SK-N-SH (cell line): Measurements from ENCODE around the gene AKR1A1.

ENCODE experiments used
- EP300 ChIP-seq, 2 experiments: IDR thresholded peaks; 2 replicates each; pipeline versions ENCODE4 v1.4.0 to v1.6.1; 2012; ENCODE audit warnings: borderline replicate concordance in 1 of 2, low read depth in 1 of 2, low read length in 1 of 2
- GABPA ChIP-seq: IDR thresholded peaks from 2 replicates; pipeline ENCODE4 v1.4.0; 2012; ENCODE audit warnings: low read depth, mild to moderate bottlenecking
- JUND ChIP-seq: IDR thresholded peaks from 2 replicates; pipeline ENCODE4 v1.4.0; 2012
- MEF2A ChIP-seq: IDR thresholded peaks from 2 replicates; pipeline ENCODE4 v1.4.0; 2012; ENCODE audit warnings: low read depth, borderline replicate concordance
- NFIC ChIP-seq: IDR thresholded peaks from 2 replicates; pipeline ENCODE4 v1.4.0; 2012; ENCODE audit warnings: borderline replicate concordance
- POLR2AphosphoS5 ChIP-seq: IDR thresholded peaks from 2 replicates; pipeline ENCODE4 v1.6.1; 2012; ENCODE audit warnings: low read depth, low read length
- RAD21 ChIP-seq: IDR thresholded peaks from 2 replicates; pipeline ENCODE4 v1.6.1; 2012; ENCODE audit warnings: mild to moderate bottlenecking, low read length
- RXRA ChIP-seq: IDR thresholded peaks from 2 replicates; pipeline ENCODE4 v1.4.0; 2012; ENCODE audit warnings: low read depth, mild to moderate bottlenecking, borderline replicate concordance
- TAF1 ChIP-seq: IDR thresholded peaks from 2 replicates; pipeline ENCODE4 v1.6.1; 2012; ENCODE audit warnings: low read depth, mild to moderate bottlenecking, low read length, moderate library complexity, borderline replicate concordance
- YY1 ChIP-seq: IDR thresholded peaks from 2 replicates; pipeline ENCODE4 v1.4.0; 2012; ENCODE audit warnings: low read depth, mild to moderate bottlenecking
- TF ChIP-seq, protein P1 (sequence below): fragments of 200-600 bp; sonication (generic); IDR thresholded peaks from 2 replicates; pipeline ENCODE4 v1.6.1; 2017; ENCODE audit warnings: antibody characterized with exemption, mild to moderate bottlenecking, moderate library complexity
- TF ChIP-seq, protein P2 (sequence below): IDR thresholded peaks from 2 replicates; pipeline ENCODE4 v1.4.0; 2012; ENCODE audit warnings: low read depth, borderline replicate concordance
- TF ChIP-seq, protein P3 (sequence below): IDR thresholded peaks from 2 replicates; pipeline ENCODE4 v1.4.0; 2012; ENCODE audit warnings: low read depth
- TF ChIP-seq, protein P4 (sequence below): IDR thresholded peaks from 2 replicates; pipeline ENCODE4 v1.6.1; 2012; ENCODE audit warnings: mild to moderate bottlenecking, low read depth, low read length, moderate library complexity

DNA sequence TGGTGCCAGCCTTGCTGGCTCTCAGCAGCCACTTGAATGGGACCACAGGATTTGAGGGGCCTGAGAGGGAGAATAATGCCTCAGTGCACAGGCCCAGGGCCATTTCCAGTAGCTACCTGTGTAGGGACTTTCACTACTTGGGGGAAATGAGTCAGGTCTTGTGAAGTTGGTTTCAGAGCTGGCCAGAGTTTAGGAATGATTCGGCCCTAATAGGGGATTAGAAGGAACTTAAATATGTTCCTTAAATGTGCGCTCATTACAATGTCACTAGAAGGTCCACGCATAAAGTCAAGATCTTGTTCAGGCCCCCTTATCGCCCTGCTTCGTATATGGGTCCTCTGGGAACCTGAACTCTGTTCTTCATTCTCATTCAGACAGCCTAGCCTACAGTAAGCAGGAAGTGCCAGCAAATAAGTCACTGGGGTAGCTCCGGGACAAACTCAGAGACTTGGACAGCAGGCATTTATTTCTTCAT, 5.6 kb upstream of the AKR1A1 start:
- TF ChIP-seq, protein P1, sequence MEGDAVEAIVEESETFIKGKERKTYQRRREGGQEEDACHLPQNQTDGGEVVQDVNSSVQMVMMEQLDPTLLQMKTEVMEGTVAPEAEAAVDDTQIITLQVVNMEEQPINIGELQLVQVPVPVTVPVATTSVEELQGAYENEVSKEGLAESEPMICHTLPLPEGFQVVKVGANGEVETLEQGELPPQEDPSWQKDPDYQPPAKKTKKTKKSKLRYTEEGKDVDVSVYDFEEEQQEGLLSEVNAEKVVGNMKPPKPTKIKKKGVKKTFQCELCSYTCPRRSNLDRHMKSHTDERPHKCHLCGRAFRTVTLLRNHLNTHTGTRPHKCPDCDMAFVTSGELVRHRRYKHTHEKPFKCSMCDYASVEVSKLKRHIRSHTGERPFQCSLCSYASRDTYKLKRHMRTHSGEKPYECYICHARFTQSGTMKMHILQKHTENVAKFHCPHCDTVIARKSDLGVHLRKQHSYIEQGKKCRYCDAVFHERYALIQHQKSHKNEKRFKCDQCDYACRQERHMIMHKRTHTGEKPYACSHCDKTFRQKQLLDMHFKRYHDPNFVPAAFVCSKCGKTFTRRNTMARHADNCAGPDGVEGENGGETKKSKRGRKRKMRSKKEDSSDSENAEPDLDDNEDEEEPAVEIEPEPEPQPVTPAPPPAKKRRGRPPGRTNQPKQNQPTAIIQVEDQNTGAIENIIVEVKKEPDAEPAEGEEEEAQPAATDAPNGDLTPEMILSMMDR = no peak
- TF ChIP-seq TAF1 (no peak), EP300 (IDR thresholded peaks at IDR 0.05; ENCODE audit: borderline replicate concordance in 1 of 2, low read depth in 1 of 2, low read length in 1 of 2) (no peak), JUND (no peak), GABPA (no peak), NFIC (no peak), RAD21 (no peak), POLR2AphosphoS5 (no peak), YY1 (no peak), MEF2A (no peak), RXRA (no peak)
- TF ChIP-seq, protein P2, sequence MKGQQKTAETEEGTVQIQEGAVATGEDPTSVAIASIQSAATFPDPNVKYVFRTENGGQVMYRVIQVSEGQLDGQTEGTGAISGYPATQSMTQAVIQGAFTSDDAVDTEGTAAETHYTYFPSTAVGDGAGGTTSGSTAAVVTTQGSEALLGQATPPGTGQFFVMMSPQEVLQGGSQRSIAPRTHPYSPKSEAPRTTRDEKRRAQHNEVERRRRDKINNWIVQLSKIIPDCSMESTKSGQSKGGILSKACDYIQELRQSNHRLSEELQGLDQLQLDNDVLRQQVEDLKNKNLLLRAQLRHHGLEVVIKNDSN = no peak
- TF ChIP-seq, protein P3, sequence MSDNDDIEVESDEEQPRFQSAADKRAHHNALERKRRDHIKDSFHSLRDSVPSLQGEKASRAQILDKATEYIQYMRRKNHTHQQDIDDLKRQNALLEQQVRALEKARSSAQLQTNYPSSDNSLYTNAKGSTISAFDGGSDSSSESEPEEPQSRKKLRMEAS = no peak
- TF ChIP-seq, protein P4, sequence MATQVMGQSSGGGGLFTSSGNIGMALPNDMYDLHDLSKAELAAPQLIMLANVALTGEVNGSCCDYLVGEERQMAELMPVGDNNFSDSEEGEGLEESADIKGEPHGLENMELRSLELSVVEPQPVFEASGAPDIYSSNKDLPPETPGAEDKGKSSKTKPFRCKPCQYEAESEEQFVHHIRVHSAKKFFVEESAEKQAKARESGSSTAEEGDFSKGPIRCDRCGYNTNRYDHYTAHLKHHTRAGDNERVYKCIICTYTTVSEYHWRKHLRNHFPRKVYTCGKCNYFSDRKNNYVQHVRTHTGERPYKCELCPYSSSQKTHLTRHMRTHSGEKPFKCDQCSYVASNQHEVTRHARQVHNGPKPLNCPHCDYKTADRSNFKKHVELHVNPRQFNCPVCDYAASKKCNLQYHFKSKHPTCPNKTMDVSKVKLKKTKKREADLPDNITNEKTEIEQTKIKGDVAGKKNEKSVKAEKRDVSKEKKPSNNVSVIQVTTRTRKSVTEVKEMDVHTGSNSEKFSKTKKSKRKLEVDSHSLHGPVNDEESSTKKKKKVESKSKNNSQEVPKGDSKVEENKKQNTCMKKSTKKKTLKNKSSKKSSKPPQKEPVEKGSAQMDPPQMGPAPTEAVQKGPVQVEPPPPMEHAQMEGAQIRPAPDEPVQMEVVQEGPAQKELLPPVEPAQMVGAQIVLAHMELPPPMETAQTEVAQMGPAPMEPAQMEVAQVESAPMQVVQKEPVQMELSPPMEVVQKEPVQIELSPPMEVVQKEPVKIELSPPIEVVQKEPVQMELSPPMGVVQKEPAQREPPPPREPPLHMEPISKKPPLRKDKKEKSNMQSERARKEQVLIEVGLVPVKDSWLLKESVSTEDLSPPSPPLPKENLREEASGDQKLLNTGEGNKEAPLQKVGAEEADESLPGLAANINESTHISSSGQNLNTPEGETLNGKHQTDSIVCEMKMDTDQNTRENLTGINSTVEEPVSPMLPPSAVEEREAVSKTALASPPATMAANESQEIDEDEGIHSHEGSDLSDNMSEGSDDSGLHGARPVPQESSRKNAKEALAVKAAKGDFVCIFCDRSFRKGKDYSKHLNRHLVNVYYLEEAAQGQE = no peak
